ENCODE measurements around the gene UBLCP1.

UBLCP1 gene

GRCh38 chr5:159313197-159313596 is 50.1 kb downstream of the UBLCP1 start:
- DNase-seq (ENCODE audit: low read depth), result no peak

- DNase-seq (ENCODE audit: low read depth), result no peak
These were observed 53.7 kb downstream of the UBLCP1 start for GRCh38 chr5:159316519-159317383.

GRCh38 chr5:159317849-159318248 is 54.8 kb downstream of the UBLCP1 start:
- no peak for DNase-seq (ENCODE audit: low read depth)

GRCh38 chr5:159318448-159318847 is 55.4 kb downstream of the UBLCP1 start:
- DNase-seq (ENCODE audit: low read depth), result no peak

- DNase-seq (ENCODE audit: low read depth), result no peak
These were observed 56.3 kb downstream of the UBLCP1 start for GRCh38 chr5:159319363-159319762.

- no peak for DNase-seq (ENCODE audit: low read depth)
These were observed 56.7 kb downstream of the UBLCP1 start for GRCh38 chr5:159319832-159320231.

- DNase-seq (ENCODE audit: low read depth), result no peak
These were observed 59.1 kb downstream of the UBLCP1 start for GRCh38 chr5:159322180-159322579.

GRCh38 chr5:159324102-159324755 is 61.1 kb downstream of the UBLCP1 start:
- no peak for DNase-seq (ENCODE audit: low read depth)

GRCh38 chr5:159324986-159325385 is 61.9 kb downstream of the UBLCP1 start:
- DNase-seq (ENCODE audit: low read depth), result no peak

GRCh38 chr5:159330131-159330800 is 67.2 kb downstream of the UBLCP1 start, which contains the start of gene IL12B:
IL12B (minus strand) TSS chr5:159330487; CDS start chr5:159326782, 3,705 bp downstream.
- no peak for DNase-seq (ENCODE audit: low read depth)

- peak; percentile 42 for DNase-seq (ENCODE audit: low read depth)
These were observed 68.2 kb downstream of the UBLCP1 start for GRCh38 chr5:159331093-159331973.

GRCh38 chr5:159332800-159333544 is 69.9 kb downstream of the UBLCP1 start:
- no peak for DNase-seq (ENCODE audit: low read depth)

GRCh38 chr5:159333545-159333925 is 70.4 kb downstream of the UBLCP1 start:
- no peak for DNase-seq (ENCODE audit: low read depth)

All from T-helper 22 cell (primary cell).